Measurements from ENCODE around the gene RASD2. TPM values are rescaled to one million over a fixed set of nuclear protein-coding genes. Genes with fewer than 3 reads are reported as not detected.

The RASD2 gene
- total and polyA plus RNA-seq, 2 donors (not counting 1 experiment from before 2014, with no cell fraction given), result under 0.01 to 0.01 TPM

- peaks cover 6% of the 10 kb centered on the region for H3K27me3 ChIP-seq (ENCODE audit: control insufficient read depth, insufficient read depth, low read length)
- no peaks in the 10 kb centered on the region for H3K36me3 ChIP-seq (ENCODE audit: control insufficient read depth, insufficient read depth, low read length)
- TF ChIP-seq EZH2 (IDR thresholded peaks at IDR 0.05; ENCODE audit: low read length, missing control alignments) (no peak), CTCF (conservative IDR thresholded peaks at IDR 0.05 in 1 of 2, IDR thresholded peaks at IDR 0.05 in 1 of 2; ENCODE audit: low read depth in 1 of 2, low read length in 2 of 2) (no peak)
These were observed 50.1 kb downstream of the RASD2 start for GRCh38 chr22:35590634-35591295.

GRCh38 chr22:35591714-35592417, 51.2 kb downstream of the RASD2 start:
- H3K79me2 ChIP-seq (ENCODE audit: control insufficient read depth, insufficient read depth, low read length), result no peaks in the 10 kb centered on the region
- H3K36me3 ChIP-seq (ENCODE audit: control insufficient read depth, insufficient read depth, low read length), result no peaks in the 10 kb centered on the region
- H3K4me2 ChIP-seq (ENCODE audit: extremely low read depth, insufficient read depth, low read length), result no peak overlapping the region
- no peak for DNase-seq (ENCODE audit: low read depth in 2 of 2)
- no peak for TF ChIP-seq EZH2 (IDR thresholded peaks at IDR 0.05; ENCODE audit: low read length, missing control alignments)
- TF ChIP-seq CTCF (conservative IDR thresholded peaks at IDR 0.05 in 1 of 2, IDR thresholded peaks at IDR 0.05 in 1 of 2; ENCODE audit: low read depth in 1 of 2, low read length in 2 of 2), result no peak
- H2AFZ ChIP-seq (ENCODE audit: low read length), result no peak overlapping the region
- H3K9me3 ChIP-seq (ENCODE audit: control insufficient read depth, insufficient read depth, low read depth, low read length), result no peaks in the 10 kb centered on the region
- H3K4me1 ChIP-seq (ENCODE audit: control insufficient read depth, extremely low read depth, insufficient read depth, low read length), result no peaks in the 10 kb centered on the region
- no peak overlapping the region for H3K4me3 ChIP-seq (replicated peaks in 1 of 4; ENCODE audit: control extremely low read depth in 1 of 4, insufficient read depth in 1 of 4, low read depth in 3 of 4, low read length in 4 of 4)
- H4K20me1 ChIP-seq (ENCODE audit: control insufficient read depth, extremely low read depth, insufficient read depth, low read length), result no peaks in the 10 kb centered on the region
- H3K9ac ChIP-seq (ENCODE audit: insufficient read depth, low read length), result no peak overlapping the region
- H3K27me3 ChIP-seq (ENCODE audit: control insufficient read depth, insufficient read depth, low read length), result peaks cover 6% of the 10 kb centered on the region
- H3K27ac ChIP-seq (ENCODE audit: insufficient read depth, low read length), result no peak overlapping the region

More at GRCh38 chr22:35590634-35591295, 50.1 kb downstream of the RASD2 start:
- H3K4me1 ChIP-seq (ENCODE audit: control insufficient read depth, extremely low read depth, insufficient read depth, low read length), result no peaks in the 10 kb centered on the region
- H3K9me3 ChIP-seq (ENCODE audit: control insufficient read depth, insufficient read depth, low read depth, low read length), result no peaks in the 10 kb centered on the region
- no peak overlapping the region for H3K27ac ChIP-seq (ENCODE audit: insufficient read depth, low read length)
- H3K4me3 ChIP-seq (replicated peaks in 1 of 4; ENCODE audit: control extremely low read depth in 1 of 4, insufficient read depth in 1 of 4, low read depth in 3 of 4, low read length in 4 of 4), result no peak overlapping the region
- no peaks in the 10 kb centered on the region for H4K20me1 ChIP-seq (ENCODE audit: control insufficient read depth, extremely low read depth, insufficient read depth, low read length)
- H3K4me2 ChIP-seq (ENCODE audit: extremely low read depth, insufficient read depth, low read length), result no peak overlapping the region
- H3K79me2 ChIP-seq (ENCODE audit: control insufficient read depth, insufficient read depth, low read length), result no peaks in the 10 kb centered on the region
- no peak overlapping the region for H3K9ac ChIP-seq (ENCODE audit: insufficient read depth, low read length)
- DNase-seq (ENCODE audit: low read depth in 2 of 2), result no peak
- no peak overlapping the region for H2AFZ ChIP-seq (ENCODE audit: low read length)

- no peaks in the 10 kb centered on the region for H4K20me1 ChIP-seq (ENCODE audit: control insufficient read depth, extremely low read depth, insufficient read depth, low read length)
- H3K4me1 ChIP-seq (ENCODE audit: control insufficient read depth, extremely low read depth, insufficient read depth, low read length), result no peaks in the 10 kb centered on the region
- no peak overlapping the region for H3K4me3 ChIP-seq (replicated peaks in 1 of 4; ENCODE audit: control extremely low read depth in 1 of 4, insufficient read depth in 1 of 4, low read depth in 3 of 4, low read length in 4 of 4)
- H2AFZ ChIP-seq (ENCODE audit: low read length), result no peak overlapping the region
- DNase-seq (ENCODE audit: low read depth in 2 of 2), result no peak
- H3K4me2 ChIP-seq (ENCODE audit: extremely low read depth, insufficient read depth, low read length), result no peak overlapping the region
- no peak overlapping the region for H3K9ac ChIP-seq (ENCODE audit: insufficient read depth, low read length)
- no peaks in the 10 kb centered on the region for H3K9me3 ChIP-seq (ENCODE audit: control insufficient read depth, insufficient read depth, low read depth, low read length)
- no peak for TF ChIP-seq CTCF (conservative IDR thresholded peaks at IDR 0.05 in 1 of 2, IDR thresholded peaks at IDR 0.05 in 1 of 2; ENCODE audit: low read depth in 1 of 2, low read length in 2 of 2)
- TF ChIP-seq EZH2 (IDR thresholded peaks at IDR 0.05; ENCODE audit: low read length, missing control alignments), result no peak
- no peaks in the 10 kb centered on the region for H3K36me3 ChIP-seq (ENCODE audit: control insufficient read depth, insufficient read depth, low read length)
- H3K27ac ChIP-seq (ENCODE audit: insufficient read depth, low read length), result no peak overlapping the region
- H3K27me3 ChIP-seq (ENCODE audit: control insufficient read depth, insufficient read depth, low read length), result peaks cover 4% of the 10 kb centered on the region
- no peaks in the 10 kb centered on the region for H3K79me2 ChIP-seq (ENCODE audit: control insufficient read depth, insufficient read depth, low read length)
These were observed 51.9 kb downstream of the RASD2 start for GRCh38 chr22:35592418-35592967.

Measured in fibroblast of lung (primary cell).